ENCODE data around the gene KIFC3.

The KIFC3 gene

GRCh38 chr16:57736419-57737351, 65.6 kb downstream of the KIFC3 start:
- peaks cover 6% of the 10 kb centered on the region; the same call in 1 of the 2 replicates for H3K4me1 ChIP-seq (ENCODE audit: control insufficient read depth, insufficient read depth, low read length)
- POLR2A ChIA-PET, result interaction anchor here (0.9 to 2.7 kb wide), 5 partner anchors 17 to 392 kb away, joined by 3 to 8 read pairs (median 3); partner anchors contain the start of gene CFAP20
- no peak for TF ChIP-seq PRDM4 (tag by site-specific recombination; IDR thresholded peaks at IDR 0.05)
- TF ChIP-seq KLF10 (tag by site-specific recombination; IDR thresholded peaks at IDR 0.05), result peak; percentile 30; the same call in 1 of the 2 replicates
- 0 out of 2 replicates have a peak, but pooled peaks have one; percentile 46 for TF ChIP-seq ZNF785 (tag by site-specific recombination; IDR thresholded peaks at IDR 0.05)
- no peak for TF ChIP-seq ZNF184 (tag by site-specific recombination; IDR thresholded peaks at IDR 0.05)
- TF ChIP-seq ZNF660 (tag by site-specific recombination; IDR thresholded peaks at IDR 0.05), result peak; percentile 67; the same call in 1 of the 2 replicates
- 0 out of 2 replicates have a peak, but pooled peaks have one; percentile 12 for TF ChIP-seq KLF7 (tag by site-specific recombination; IDR thresholded peaks at IDR 0.05; ENCODE audit: borderline replicate concordance)
- TF ChIP-seq ZNF555 (tag by site-specific recombination; conservative IDR thresholded peaks at IDR 0.05), result no peak
- TF ChIP-seq ZFP41 (tag by site-specific recombination; IDR thresholded peaks at IDR 0.05; ENCODE audit: borderline replicate concordance), result no peak
- TF ChIP-seq KLF16 (tag by site-specific recombination; IDR thresholded peaks at IDR 0.05), result 0 out of 2 replicates have a peak, but pooled peaks have one; percentile 18
- peak; percentile 25; the same call in 1 of the 2 replicates for TF ChIP-seq ZNF692 (tag by site-specific recombination; IDR thresholded peaks at IDR 0.05)
- no peak for TF ChIP-seq ZNF610 (tag by site-specific recombination; IDR thresholded peaks at IDR 0.05; ENCODE audit: borderline replicate concordance)
- no peak for TF ChIP-seq ZNF518A (tag by site-specific recombination; conservative IDR thresholded peaks at IDR 0.05; ENCODE audit: low read depth)
- TF ChIP-seq SCRT1 (tag by site-specific recombination; IDR thresholded peaks at IDR 0.05; ENCODE audit: borderline replicate concordance), result no peak
- no peak for TF ChIP-seq ZNF350 (tag by site-specific recombination; IDR thresholded peaks at IDR 0.05)
- TF ChIP-seq ZNF488 (tag by site-specific recombination; IDR thresholded peaks at IDR 0.05), result no peak
- no peak; the same call in 1 of the 2 replicates for TF ChIP-seq ZNF449 (tag by site-specific recombination; IDR thresholded peaks at IDR 0.05)
- 0 out of 2 replicates have a peak, but pooled peaks have one; percentile 58 for TF ChIP-seq KLF17 (tag by site-specific recombination; IDR thresholded peaks at IDR 0.05)
- TF ChIP-seq ZNF133 (tag by site-specific recombination; IDR thresholded peaks at IDR 0.05), result no peak
- no peak for TF ChIP-seq ZNF624 (tag by site-specific recombination; IDR thresholded peaks at IDR 0.05)
- TF ChIP-seq CTCF (tag by site-specific recombination; IDR thresholded peaks at IDR 0.05), result peak; percentile 49

More at GRCh38 chr16:57736419-57737351, 65.6 kb downstream of the KIFC3 start:
- Histone ChIP-seq H3K36me3 (ENCODE audit: control insufficient read depth in 2 of 2, insufficient read depth in 1 of 2, low read length in 2 of 2) (peaks cover 0 to 38% of the 10 kb centered on the region in 2 experiments; a peak in 1 of 3 replicates), H3K9me3 (ENCODE audit: control insufficient read depth, insufficient read depth, low read depth, low read length) (no peaks in the 10 kb centered on the region), H3K27ac (ENCODE audit: extremely low read depth, low read depth, low read length) (peak overlapping the region; percentile 59), H3K4me3 (ENCODE audit: low read depth, low read length) (peak overlapping the region; percentile 81)
- CTCF ChIA-PET, result interaction anchor here (0.6 to 1.8 kb wide), 10 partner anchors 9 to 146 kb away, joined by 3 to 11 read pairs (median 4); no protein-coding TSS in a partner anchor
